Mesothelial cell of epicardium (in vitro differentiated cells): Measurements from ENCODE around the gene PCDHGB5. TPM values are rescaled to one million over a fixed set of nuclear protein-coding genes. Genes with fewer than 3 reads are reported as not detected.
"Not testable (repeated sequence)": the region's sequence is repeated elsewhere in the genome, so short reads cannot be mapped to it uniquely, and the experiment has no call there.

Experiments
- DNase-seq, 2 experiments: peaks; one replicate each; pipeline ENCODE4 v3.0.0; 2021; ENCODE audit warnings: low spot score in 2 of 2; ENCODE audit not compliant: unreplicated experiment in 2 of 2
- H3K27ac Mint-ChIP-seq: 2 replicates; pipeline ENCODE4 v1.8.0; 2021; ENCODE audit warnings: mixed read lengths
- H3K27me3 Mint-ChIP-seq: 2 replicates; pipeline ENCODE4 v1.8.0; 2021; ENCODE audit warnings: low read depth, mixed read lengths
- H3K36me3 Mint-ChIP-seq: 2 replicates; pipeline ENCODE4 v1.8.0; 2021; ENCODE audit warnings: mixed read lengths
- H3K4me1 Mint-ChIP-seq: 2 replicates; pipeline ENCODE4 v1.8.0; 2021; ENCODE audit warnings: mixed read lengths
- H3K4me3 Mint-ChIP-seq: 2 replicates; pipeline ENCODE4 v1.8.0; 2021; ENCODE audit warnings: mild to moderate bottlenecking, moderate library complexity, mixed read lengths
- H3K9me3 Mint-ChIP-seq: 2 replicates; pipeline ENCODE4 v1.8.0; 2021; ENCODE audit warnings: mixed read lengths
- total RNA-seq: library from RNA; stranded (reverse); gene quantifications from 3 replicates; pipeline ENCODE4 v1.2.1, GENCODE V29; 2021
- TF ChIP-seq, protein P1 (sequence below): fragments of 200-600 bp; sonication (generic); IDR thresholded peaks from one replicate; pipeline ENCODE4 v1.5.0; 2021; ENCODE audit warnings: antibody characterized with exemption; ENCODE audit not compliant: unreplicated experiment

PCDHGB5 gene
- total RNA-seq, 1 donor from 2014 or later: 3.9 TPM

DNA sequence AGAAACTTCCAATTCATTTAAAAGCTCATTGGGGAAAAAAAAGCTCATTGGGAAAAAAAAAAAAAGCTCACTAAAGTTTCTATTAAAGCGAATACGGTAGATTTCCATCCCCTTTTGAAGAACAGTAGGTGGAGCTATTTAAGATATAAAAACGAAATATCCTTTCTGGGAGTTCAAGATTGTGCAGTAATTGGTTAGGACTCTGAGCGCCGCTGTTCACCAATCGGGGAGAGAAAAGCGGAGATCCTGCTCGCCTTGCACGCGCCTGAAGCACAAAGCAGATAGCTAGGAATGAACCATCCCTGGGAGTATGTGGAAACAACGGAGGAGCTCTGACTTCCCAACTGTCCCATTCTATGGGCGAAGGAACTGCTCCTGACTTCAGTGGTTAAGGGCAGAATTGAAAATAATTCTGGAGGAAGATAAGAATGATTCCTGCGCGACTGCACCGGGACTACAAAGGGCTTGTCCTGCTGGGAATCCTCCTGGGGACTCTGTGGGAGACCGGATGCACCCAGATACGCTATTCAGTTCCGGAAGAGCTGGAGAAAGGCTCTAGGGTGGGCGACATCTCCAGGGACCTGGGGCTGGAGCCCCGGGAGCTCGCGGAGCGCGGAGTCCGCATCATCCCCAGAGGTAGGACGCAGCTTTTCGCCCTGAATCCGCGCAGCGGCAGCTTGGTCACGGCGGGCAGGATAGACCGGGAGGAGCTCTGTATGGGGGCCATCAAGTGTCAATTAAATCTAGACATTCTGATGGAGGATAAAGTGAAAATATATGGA, 32.8 kb downstream of the PCDHGB5 start, which contains the start of gene PCDHGA12:
Gene PCDHGA12, plus strand, starts transcription at position 176 of the 782 bp plus-strand sequence. Its CDS starts 253 bp downstream, at position 429.
- Mint-ChIP-seq H3K36me3 (peaks cover 67% of the 10 kb centered on the region), H3K9me3 (peaks cover 56% of the 10 kb centered on the region)

DNA sequence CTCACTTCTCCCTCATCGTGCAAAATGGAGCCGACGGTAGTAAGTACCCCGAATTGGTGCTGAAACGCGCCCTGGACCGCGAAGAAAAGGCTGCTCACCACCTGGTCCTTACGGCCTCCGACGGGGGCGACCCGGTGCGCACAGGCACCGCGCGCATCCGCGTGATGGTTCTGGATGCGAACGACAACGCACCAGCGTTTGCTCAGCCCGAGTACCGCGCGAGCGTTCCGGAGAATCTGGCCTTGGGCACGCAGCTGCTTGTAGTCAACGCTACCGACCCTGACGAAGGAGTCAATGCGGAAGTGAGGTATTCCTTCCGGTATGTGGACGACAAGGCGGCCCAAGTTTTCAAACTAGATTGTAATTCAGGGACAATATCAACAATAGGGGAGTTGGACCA, 33.5 kb downstream of the PCDHGB5 start:
- no peak overlapping the region for H3K4me3 Mint-ChIP-seq
- H3K4me1 Mint-ChIP-seq: no peaks in the 10 kb centered on the region
- peaks cover 56% of the 10 kb centered on the region for H3K9me3 Mint-ChIP-seq
- DNase-seq: no peak
- TF ChIP-seq, protein P1, sequence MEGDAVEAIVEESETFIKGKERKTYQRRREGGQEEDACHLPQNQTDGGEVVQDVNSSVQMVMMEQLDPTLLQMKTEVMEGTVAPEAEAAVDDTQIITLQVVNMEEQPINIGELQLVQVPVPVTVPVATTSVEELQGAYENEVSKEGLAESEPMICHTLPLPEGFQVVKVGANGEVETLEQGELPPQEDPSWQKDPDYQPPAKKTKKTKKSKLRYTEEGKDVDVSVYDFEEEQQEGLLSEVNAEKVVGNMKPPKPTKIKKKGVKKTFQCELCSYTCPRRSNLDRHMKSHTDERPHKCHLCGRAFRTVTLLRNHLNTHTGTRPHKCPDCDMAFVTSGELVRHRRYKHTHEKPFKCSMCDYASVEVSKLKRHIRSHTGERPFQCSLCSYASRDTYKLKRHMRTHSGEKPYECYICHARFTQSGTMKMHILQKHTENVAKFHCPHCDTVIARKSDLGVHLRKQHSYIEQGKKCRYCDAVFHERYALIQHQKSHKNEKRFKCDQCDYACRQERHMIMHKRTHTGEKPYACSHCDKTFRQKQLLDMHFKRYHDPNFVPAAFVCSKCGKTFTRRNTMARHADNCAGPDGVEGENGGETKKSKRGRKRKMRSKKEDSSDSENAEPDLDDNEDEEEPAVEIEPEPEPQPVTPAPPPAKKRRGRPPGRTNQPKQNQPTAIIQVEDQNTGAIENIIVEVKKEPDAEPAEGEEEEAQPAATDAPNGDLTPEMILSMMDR: no peak
- H3K36me3 Mint-ChIP-seq: peaks cover 65% of the 10 kb centered on the region
- H3K27ac Mint-ChIP-seq: no peak overlapping the region
- no peaks in the 10 kb centered on the region for H3K27me3 Mint-ChIP-seq

More for the DNA sequence above, 32.8 kb downstream of the PCDHGB5 start, which contains the start of gene PCDHGA12:
- Mint-ChIP-seq H3K4me1 (no peaks in the 10 kb centered on the region), H3K27ac (peak within 1 kb of the TSS; percentile 9), H3K4me3 (no peak within 1 kb of the TSS), H3K27me3 (no peaks in the 10 kb centered on the region)
- TF ChIP-seq, protein P1: no peak
- DNase-seq: no peak

DNA sequence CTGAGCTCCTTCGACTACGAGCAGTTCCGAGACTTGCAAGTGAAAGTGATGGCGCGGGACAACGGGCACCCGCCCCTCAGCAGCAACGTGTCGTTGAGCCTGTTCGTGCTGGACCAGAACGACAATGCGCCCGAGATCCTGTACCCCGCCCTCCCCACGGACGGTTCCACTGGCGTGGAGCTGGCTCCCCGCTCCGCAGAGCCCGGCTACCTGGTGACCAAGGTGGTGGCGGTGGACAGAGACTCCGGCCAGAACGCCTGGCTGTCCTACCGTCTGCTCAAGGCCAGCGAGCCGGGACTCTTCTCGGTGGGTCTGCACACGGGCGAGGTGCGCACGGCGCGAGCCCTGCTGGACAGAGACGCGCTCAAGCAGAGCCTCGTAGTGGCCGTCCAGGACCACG, 34.6 kb downstream of the PCDHGB5 start:
- H3K27ac Mint-ChIP-seq, H3K27me3 Mint-ChIP-seq, DNase-seq, H3K4me3 Mint-ChIP-seq, H3K4me1 Mint-ChIP-seq: not testable (repeated sequence)
- H3K9me3 Mint-ChIP-seq: peaks cover 58% of the 10 kb centered on the region
- peaks cover 65% of the 10 kb centered on the region for H3K36me3 Mint-ChIP-seq

DNA sequence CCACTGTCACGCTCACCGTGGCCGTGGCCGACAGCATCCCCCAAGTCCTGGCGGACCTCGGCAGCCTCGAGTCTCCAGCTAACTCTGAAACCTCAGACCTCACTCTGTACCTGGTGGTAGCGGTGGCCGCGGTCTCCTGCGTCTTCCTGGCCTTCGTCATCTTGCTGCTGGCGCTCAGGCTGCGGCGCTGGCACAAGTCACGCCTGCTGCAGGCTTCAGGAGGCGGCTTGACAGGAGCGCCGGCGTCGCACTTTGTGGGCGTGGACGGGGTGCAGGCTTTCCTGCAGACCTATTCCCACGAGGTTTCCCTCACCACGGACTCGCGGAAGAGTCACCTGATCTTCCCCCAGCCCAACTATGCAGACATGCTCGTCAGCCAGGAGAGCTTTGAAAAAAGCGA, 35.0 kb downstream of the PCDHGB5 start:
- Mint-ChIP-seq H3K9me3 (peaks cover 60% of the 10 kb centered on the region), H3K36me3 (peaks cover 65% of the 10 kb centered on the region)
- not testable (repeated sequence) for H3K27me3 Mint-ChIP-seq, H3K4me3 Mint-ChIP-seq, H3K27ac Mint-ChIP-seq, DNase-seq, H3K4me1 Mint-ChIP-seq

DNA sequence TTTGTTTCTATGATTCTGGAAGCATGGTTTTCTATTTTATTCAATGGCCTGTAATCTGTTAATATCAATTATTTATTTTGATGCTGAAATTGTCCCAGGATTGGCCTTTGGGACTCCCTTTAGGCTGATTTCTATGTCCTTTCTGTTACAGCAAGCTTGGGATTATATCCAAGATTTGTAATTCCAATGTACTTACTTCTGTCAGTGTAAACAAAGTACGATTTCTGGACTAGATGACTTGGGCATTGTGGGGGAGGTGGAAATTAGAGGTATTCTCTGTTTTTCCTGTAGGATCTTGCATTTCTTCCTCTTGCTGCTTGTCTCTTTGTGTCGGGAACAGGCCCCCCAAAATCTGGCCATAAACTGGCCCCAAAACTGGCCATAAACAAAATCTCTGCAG, 36.3 kb downstream of the PCDHGB5 start:
- Mint-ChIP-seq H3K4me1 (no peaks in the 10 kb centered on the region), H3K9me3 (peaks cover 60% of the 10 kb centered on the region), H3K4me3 (no peak overlapping the region), H3K36me3 (peaks cover 62% of the 10 kb centered on the region), H3K27ac (no peak overlapping the region), H3K27me3 (no peaks in the 10 kb centered on the region)
- TF ChIP-seq, protein P1: no peak
- no peak for DNase-seq

DNA sequence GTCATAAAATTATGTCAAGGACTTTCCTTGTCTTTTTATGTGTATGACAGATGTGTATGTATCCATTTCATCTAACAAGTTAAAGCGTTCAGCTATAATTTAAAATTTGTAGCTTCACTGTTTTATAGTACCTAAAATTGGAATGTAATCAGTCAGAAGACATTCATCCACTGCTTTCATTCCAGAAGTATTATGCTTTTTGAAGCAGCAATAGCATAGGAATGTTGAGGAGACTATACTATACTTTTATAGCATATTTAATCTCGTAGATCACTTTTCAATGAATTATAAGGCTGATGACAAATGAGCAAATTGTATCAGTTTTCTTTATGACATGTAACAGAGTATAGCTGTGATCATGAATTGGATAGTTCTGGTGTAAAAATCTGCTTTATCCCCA, 39.5 kb downstream of the PCDHGB5 start:
- Mint-ChIP-seq H3K36me3 (peaks cover 73% of the 10 kb centered on the region), H3K27me3 (no peaks in the 10 kb centered on the region), H3K27ac (no peak overlapping the region), H3K9me3 (peaks cover 67% of the 10 kb centered on the region), H3K4me1 (no peaks in the 10 kb centered on the region), H3K4me3 (no peak overlapping the region)
- TF ChIP-seq, protein P1: no peak
- DNase-seq: no peak
